NT2/D1 (cell line): ENCODE results near the gene ETFA.

ENCODE experiments used
- SUZ12 ChIP-seq: IDR thresholded peaks from 2 replicates; pipeline ENCODE4 v1.6.1; 2011; ENCODE audit not compliant: insufficient read length, insufficient read depth; ENCODE audit errors: extremely low read depth
- YY1 ChIP-seq: IDR thresholded peaks from 2 replicates; pipeline ENCODE4 v1.6.1; 2011; ENCODE audit not compliant: insufficient read length, insufficient read depth
- ZNF274 ChIP-seq: IDR thresholded peaks from 2 replicates; pipeline ENCODE4 v1.6.1; 2011; ENCODE audit warnings: mild to moderate bottlenecking, low read depth, low read length

DNA sequence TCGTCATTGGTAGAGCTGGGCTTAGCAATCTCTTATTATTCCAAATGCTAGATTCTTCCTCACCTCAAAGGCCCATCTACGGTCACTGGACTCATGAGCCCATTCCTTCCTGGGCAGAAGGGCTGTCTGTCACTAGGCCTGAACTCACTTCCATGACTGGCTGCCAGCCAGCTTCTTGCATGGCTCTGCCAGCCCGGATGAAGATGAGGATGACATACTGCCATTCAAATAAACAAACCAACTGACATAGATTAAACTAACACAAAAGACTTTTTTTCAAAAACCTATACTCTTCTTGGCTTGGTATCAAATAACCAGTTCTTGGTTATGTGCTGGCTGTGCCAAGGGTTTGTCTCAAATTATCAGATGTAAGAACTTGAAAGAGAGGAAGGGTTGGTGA is 49.1 kb upstream of the ETFA start:
- TF ChIP-seq ZNF274 = no peak
- no peak for TF ChIP-seq YY1
- TF ChIP-seq SUZ12 = no peak
